NCI-H82 (cell line): ENCODE data around the gene ZC3H11A.

Experiments used
- DNase-seq: peaks from one replicate; lab custom pipeline; 2025; lab: John Stamatoyannopoulos, UW

The ZC3H11A gene

GRCh38 chr1:203842559-203842876, 47.1 kb downstream of the ZC3H11A start:
- DNase-seq, result no peak

DNA sequence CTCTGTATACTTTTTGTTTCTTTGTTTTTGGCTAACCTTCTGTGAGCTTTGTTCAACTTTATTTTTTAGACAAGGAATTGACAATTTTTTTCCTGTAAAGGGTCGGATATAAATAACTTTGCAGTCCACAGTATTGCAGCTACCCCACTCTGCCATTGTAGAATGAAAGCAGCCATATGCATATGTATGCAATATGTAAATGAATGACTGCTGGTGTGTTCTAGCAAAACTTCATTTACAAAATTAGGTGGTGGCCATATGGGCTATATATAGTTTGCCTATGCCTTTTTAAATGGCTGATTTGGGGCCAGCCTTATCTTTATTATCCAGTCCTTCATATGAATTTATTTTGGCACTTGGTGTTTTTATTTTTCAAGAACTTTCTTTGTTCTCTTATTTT, 48.0 kb downstream of the ZC3H11A start:
- no peak for DNase-seq
